Suppressor macrophage (primary cell): Measurements from ENCODE around the gene THBD.

ENCODE experiments used
- DNase-seq, 4 experiments: peaks; one replicate each; pipeline ENCODE4 v3.0.0-alpha.2; 2020 to 2022

The THBD gene

GRCh38 chr20:23061734-23062561, 12.5 kb upstream of the THBD start:
- DNase-seq: peak; percentile 53 to 80 (median 74)

GRCh38 chr20:23061262-23061661, 11.8 kb upstream of the THBD start:
- DNase-seq: no peak

DNA sequence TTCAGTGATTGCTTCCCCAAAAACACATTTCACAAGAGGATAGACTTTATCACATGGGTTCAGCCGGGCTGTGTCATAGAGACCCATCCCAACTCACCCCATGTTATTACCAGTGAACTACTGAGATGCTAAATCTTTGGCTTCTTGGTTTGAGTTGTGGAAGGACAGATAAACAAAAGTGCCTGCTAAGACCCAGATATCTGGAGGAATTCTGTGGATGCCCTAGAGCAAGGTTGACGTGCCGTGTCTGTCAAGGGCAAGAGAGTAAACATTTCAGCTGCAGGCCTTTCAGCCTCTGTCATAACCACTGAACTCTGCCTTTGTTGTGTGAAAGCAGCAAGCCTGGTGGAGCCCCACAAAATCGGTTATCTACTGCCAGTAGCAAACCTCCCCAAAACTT, 11.2 kb upstream of the THBD start:
- DNase-seq: no peak

DNA sequence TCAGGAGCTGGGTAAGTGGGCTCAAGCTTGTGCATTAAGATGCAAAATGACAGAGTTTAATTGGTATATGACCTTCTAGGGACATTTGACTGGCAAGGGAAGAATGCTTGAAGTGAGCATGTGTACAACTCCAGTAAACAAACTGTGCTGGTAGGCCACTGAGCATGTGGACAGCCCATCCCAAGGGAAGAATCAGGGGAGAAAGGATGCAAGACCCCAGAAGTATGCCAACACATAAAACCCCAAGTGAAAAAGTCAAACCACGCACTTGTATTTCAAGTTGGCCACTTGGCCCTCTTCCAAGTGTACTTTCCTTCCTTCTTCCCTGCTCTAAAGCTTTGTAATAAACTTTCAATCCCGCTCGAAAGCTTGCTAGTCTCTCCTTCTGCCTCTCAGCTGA, 10.4 kb upstream of the THBD start:
- peak in 3 of 4 experiments; percentile 44 to 68 (median 50) for DNase-seq

GRCh38 chr20:23059001-23059400, 9.5 kb upstream of the THBD start:
- no peak for DNase-seq

DNA sequence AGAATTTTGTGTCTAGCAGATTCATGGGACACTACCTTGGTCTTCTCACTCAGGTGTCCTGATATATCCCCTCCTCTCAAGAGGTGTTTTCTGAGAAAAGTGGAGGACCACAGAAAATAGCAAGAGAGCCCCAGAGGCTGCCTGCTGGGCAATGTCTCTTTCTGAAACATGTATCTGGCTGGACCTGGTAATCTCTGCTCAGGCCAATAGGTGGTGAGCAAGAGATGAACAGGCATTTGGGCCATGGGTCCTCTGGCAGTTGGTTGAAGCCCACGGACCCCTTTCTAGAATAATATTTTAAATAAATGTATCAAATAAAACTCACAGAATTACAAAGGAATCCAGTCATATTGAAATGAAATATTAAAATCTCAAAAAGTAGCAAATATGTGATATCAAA, 8.8 kb upstream of the THBD start:
- no peak for DNase-seq

GRCh38 chr20:23052904-23053303, 3.4 kb upstream of the THBD start:
- no peak for DNase-seq

- DNase-seq: peak; percentile 94 to 96 (median 96)
Measured at GRCh38 chr20:23050847-23051627, 1.6 kb upstream of the THBD start.

DNA sequence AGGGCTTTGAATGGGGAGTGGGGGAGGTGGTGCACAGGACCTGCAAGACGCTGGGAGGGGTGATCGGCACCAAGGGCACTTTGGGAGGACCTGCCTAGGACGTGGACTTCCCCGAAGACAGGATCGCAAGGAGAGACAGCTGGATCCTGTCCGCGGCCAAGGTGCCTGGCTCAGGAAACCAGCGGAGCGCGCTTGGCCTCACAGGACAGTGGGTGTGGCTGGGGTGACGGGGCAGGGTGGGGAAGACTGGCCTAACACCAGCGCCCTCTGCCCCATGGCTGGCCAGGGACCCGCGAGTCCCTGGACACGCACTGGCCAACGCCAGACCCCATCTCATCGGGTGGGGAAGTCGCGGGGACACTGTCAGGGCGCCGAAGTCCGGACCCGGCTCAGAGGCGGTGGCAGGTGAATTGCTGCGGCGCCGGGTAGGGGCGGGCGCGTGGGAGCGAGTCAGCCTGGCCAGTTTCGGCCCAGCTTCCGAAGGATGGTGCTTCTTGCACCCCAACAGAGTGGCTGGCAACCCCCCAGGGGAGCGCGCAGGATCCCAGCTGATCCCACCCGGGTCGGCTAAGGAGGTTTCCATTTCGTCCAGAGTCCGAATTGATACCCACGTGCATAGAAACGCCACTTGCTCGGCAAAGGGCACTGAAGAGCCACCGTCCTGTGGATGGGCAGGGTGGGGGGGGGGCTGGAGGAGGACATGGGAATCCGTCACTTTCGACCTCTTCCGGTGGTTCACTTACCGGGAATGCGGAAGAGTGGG, 785 bp upstream of the THBD start:
- DNase-seq: peak; percentile 37 to 77 (median 63)

DNA sequence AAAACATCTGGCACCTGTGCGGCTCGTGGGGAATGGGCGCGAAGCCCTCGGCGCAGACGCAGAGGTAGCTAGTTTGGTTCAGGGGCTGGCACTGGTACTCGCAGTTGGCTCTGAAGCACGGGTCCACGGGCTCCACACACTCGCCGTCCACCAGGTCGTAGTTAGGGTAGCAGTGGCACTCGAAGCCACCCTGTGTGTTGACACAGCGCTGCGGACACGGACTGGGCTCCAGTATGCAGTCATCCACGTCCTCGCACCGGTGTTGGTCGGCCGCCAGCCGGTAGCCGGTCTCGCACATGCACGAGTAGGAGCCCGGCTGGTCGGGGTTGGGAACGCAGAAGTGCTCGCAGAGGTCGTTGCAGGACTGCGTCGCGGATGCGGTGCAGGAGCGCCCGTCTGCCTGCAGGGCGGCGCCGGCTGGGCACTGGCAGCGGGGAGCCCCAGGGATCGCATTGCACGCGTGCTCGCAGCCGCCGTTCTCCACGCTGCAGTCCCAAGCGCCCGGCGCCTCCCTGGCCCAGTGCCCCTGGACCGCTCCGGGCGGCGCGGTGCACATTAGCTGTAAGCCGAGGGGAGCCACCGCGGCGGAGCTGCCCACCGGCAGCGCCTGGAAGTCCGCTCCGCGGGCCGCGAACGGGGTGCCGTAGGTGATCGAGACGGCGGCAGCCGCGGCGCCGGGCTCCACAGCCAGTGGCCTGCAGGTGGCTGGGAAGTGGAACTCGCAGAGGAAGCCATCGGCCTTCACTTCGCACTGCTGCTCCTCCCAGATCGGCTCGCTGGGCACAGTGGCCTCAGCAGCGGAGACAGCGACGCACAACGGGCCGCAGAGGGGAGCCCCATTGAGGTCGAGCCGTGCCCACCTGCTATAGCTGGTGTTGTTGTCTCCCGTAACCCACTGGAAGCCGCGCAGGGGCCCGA, 930 bp downstream of the THBD start:
- DNase-seq: peak; percentile 79 to 91 (median 86)

DNA sequence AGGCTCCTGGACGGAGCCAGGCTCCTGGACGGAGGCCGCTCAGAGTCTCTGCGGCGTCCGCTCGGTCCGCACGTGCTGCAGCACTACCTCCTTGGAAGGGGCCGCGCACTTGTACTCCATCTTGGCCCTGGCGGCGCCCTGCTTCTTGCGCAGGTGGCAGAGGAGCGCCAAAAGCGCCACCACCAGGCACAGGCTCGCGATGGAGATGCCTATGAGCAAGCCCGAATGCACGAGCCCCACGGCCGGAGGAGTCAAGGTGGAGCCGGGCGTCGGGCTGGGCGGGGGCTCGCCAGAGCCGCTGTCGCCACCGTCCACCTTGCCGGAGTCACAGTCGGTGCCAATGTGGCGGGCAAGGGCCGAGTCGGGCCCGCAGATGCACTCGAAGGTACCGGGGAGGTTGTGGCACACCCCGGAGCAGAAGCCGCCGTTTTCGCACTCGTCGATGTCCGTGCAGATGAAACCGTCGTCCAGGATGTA, 1.7 kb downstream of the THBD start:
- DNase-seq: peak in 2 of 4 experiments; percentile 47 to 50

DNA sequence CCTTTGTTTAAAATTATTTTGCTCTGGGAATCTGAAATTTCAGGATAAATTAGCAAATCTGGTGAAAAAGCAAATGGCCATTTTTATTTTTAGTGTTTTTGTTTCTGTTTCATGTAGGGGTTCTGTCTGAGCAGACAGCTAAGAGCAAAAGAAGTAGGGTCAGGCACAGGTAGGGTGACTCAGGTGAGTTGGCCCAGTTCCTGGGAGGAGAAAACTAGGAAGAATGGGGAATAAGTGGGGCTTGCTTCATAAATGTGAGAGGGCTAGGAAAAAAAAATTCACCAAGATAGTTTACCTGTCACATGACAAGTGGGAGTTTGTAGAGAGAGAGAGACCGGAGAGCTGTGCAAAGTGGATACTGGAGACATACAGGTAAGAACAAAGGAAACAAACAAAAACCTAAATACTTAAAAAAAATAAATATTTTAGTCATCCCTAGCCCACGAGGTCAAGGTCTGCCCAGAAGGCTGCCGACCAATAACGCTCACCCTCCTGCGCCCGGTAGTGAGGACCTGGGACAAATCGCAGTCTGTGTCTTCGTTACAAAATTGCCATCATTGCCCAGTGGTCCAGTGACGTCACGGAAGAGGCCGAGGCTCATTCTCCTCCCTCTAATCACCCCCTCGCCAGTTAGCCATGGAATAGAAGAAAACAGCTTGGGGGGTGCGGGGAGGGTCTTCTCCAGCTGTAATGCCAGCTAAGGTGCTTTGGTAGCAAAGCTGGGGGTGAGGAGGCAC, 2.3 kb downstream of the THBD start:
- no peak for DNase-seq

- DNase-seq: no peak
Measured at GRCh38 chr20:23046431-23046830, 3.0 kb downstream of the THBD start.

GRCh38 chr20:23043376-23043775, 6.1 kb downstream of the THBD start:
- DNase-seq: no peak

GRCh38 chr20:23042270-23042669, 7.2 kb downstream of the THBD start:
- DNase-seq: no peak

GRCh38 chr20:23039885-23040508, 9.5 kb downstream of the THBD start:
- DNase-seq: no peak

DNA sequence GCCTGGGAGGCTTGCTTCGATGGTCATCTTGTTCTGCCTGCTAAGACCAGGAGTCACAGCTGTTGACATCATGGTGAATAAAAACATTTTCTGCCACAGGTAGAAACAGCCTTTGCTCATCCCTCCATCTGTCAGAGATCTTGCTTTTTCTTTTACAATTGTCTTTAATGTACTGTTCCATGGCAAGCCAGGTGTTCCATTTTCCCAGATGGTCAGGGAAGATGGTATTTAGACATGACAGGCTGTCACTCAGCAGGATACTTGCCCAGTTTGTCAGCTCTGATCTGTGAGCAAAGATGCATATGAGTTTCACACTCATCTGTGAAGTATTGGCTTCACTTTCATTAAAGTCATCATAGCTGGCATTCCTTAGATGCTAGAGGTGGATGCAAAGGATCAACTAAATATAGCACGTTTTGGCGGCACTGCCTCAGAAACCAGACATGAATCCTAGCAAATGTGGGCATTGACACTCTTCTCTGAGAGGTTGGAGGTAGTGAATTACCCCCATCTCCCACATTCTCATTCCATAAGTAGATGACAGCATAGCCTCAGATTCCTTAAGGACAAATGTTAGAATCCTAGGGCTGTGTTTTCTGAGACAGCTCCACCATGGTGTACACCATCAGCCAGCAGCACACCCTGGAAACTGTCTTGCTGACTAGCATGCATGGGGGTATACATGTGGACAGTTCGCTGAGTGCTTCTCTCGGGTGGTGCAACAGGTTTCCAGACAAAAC, 10.2 kb downstream of the THBD start:
- DNase-seq: no peak

DNA sequence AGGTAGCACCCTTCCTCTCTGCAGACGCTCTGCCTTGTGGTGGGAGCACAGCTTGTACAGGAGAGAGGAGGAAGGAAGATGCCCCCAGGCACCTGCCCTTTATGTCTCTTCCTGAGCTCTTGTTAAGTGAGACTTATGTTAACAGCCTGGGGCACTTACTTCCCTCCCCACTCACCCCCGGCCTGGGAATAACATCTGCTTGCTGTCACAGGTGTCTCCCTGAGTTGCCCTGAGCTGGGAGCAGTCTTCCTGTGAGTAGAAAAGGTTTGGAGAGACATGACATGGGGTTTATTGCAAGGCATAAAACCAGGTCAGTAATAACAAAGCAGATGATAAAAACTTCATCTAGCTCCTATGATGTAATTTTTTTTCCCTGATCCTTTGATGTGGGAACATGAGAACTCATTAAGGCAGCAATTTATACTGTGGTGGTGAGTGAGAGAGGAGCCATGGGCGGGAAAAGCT, 12.4 kb downstream of the THBD start:
- no peak for DNase-seq

DNA sequence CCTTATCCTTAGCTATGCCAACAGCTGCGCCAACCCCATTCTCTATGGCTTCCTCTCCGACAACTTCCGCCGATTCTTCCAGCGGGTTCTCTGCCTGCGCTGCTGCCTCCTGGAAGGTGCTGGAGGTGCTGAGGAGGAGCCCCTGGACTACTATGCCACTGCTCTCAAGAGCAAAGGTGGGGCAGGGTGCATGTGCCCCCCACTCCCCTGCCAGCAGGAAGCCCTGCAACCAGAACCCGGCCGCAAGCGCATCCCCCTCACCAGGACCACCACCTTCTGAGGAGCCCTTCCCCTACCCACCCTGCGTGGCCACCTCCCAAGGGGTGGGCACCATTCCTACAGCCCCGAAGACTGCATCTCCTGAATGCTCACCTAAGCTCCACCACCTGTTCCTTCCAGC, 13.1 kb downstream of the THBD start:
- no peak for DNase-seq

GRCh38 chr20:23035731-23036130, 13.7 kb downstream of the THBD start:
- DNase-seq: no peak
